Measurements from ENCODE around the gene PSMB7.
A peak's percentile ranks its signal among the peaks of the same experiment; 100 is the strongest.

Gene PSMB7

DNA sequence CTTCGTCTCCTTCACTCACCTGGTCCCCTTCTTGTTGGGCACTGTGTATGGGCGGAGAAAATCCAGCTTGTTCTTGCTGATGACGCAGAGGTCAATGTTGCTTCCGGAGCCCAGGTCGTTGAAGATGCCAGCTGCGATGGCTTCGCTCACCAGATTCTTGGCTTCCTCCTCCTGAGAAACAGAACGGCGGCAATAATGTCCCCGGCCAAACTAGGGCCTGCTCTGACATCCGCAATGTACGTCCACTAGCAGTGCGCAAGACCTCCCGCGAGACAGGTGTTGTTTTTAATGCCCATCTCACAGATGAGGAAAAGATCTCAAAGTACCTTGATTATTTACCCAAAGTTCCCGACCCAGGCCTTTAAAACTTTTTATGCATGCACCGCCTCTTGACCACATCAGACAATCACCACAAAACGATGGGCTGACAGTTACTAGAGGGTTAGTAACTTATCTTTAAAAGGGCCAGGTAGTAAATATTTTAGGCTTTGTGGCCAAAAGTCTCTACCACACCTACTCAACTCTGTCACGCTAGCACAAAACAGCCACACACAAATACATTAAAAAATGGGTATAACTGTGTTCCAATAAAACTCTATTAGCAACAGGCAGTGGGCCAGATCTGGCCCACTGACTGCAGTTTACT lies 58.4 kb downstream of the PSMB7 start:
- no peak for DNase-seq (ENCODE audit: low read depth)

DNA sequence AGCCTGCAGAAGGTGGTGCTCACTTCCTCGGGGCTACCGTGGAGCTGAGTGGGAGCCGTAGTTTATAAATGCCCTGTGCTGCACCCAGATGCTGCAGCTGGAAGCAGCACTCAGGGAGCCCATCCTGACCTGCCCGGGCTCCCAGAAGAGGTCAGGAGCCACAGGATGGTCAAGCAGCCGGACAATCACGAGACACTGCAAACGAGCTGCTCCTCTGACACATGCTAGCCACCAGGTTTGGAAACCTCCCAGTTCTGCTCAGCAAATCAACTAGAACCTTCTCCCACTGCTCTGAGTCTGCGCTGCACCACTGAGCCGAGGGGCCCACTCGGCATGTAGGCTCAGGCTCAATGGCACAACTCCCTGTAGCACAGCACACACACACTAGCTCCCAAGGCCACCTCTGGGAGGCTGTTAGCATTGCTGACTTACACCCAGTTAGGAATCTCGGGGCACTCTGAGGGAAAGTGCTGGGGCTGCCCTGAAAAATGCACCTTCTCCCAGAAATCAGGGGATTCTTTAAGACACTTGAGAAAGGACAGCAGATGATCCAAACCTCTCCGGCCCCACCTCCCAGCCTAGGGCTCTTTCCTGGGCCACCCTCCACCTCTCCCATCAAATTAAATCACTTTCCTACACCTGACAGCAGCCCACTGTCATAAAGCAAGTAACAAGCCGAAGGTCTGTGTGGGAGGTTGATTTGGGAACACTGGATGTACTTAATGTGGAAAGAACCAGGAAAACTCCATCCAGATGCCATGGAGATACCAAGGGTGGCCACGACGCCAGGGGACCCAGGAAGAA lies 59.1 kb downstream of the PSMB7 start:
- no peak for DNase-seq (ENCODE audit: low read depth)

DNA sequence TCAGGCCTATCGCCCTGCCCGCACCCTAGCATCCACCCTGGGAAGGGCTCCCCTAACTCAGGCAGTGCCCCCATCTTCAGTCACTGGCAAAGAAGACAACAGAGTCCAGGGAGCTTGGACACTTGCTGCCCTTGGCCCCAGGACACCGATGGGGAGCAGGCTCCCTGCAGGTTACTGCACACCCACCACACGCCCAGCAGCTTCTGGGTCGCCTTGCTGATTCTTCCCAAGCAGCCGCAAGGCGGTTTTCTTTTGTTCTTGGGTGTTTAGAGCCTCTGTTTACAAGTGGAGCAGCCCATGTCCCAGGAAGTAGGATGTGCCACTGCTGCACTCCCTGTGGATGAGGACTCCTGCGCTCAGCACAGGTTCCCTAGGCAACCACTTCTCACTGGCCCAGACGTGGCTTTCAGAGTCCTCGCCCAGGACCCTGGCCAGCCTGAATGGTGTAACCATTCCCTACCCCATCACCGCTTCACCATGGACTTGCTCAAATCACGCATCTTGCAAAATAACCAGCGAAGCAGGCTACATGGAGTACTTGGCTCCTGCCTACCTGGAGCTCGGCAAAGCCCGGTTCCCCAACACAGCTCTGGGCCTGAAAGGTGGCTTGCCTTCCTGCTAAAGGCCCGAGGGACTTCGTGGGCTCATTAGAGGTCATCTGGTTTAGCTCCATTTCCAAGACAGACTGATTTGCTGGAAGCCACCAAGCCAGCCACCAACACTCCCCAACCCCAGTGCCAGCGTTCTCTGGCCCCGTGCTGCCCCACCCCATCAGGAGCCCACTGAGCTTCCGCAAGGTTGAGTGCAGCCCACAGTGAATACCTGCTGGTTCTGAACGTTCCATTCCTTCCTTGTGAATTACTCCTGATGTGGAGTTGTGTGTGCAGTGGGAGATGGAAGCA lies 60.0 kb downstream of the PSMB7 start:
- DNase-seq (ENCODE audit: low read depth): no peak

GRCh38 chr9:124354346-124355038 lies 60.8 kb downstream of the PSMB7 start:
- DNase-seq (ENCODE audit: low read depth): no peak

DNA sequence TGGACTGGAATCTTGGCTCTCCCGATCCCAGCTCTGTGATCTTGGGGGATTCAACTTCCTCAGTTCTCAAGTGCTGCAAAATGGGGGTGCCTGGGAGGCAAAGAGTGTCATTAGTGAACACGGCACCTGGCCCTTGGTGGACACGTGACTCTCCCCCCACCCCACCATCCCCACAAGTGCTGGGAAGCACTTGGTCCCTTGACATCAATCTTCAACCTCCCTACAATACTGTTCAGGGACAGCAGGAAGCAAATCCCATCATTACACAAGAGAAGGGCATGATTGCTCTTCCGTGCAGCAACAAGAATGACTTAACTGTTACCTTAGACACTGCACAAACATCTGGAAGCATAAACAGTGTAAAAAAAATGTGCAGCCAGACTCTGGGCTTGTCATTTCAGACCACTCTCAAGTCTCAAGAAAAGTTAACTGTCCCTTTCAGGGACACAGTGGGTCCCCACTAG lies 61.4 kb downstream of the PSMB7 start:
- DNase-seq (ENCODE audit: low read depth): peak; percentile 73

DNA sequence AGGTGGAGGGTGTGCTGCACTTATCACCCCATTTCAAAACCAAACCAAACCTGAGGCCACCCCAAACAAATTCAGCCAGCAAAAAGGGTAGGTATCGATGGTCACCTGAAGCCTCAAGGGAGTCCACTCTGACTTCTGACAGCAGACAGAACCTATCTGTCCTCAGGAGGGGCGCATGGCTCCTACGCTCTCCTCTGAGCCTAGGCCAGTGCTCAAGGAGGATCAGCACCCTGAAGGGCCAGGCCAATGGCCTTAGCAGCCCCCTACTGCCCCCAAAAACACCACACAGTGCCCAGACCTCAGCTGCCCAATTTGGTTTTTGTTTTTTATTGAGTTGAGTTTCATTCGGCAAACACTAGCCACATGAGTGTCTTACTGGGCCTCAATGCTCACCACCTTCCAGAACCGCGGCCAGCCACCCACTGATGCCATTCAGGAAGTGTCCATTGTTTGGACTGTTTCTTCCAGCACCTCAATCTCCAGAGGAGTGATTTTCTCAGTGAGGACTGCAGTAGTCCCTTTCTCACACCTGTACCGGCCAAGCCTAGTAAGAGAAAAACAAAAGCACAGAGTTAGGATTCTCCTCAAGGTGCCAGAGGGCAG lies 62.0 kb downstream of the PSMB7 start:
- DNase-seq (ENCODE audit: low read depth): no peak

DNA sequence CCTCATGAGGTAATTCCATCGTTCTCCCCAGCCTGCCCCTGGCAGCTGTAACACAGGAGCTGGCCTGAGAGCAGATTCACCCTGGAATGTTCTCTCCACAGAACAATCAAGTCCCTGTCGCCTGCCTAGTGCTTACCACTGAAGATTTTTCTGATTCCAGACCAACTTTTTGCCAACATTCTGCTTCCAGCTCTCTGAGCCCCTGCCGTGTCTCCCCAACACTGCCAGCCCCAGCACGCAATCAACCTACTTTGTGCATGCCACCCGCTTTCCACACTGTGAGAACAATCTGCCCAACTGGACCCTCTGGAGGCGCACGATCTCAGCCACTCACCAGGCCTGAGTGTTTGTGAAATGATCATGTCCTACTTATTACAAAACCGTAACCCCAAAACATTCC lies 62.6 kb downstream of the PSMB7 start:
- peak; percentile 18 for DNase-seq (ENCODE audit: low read depth)

DNA sequence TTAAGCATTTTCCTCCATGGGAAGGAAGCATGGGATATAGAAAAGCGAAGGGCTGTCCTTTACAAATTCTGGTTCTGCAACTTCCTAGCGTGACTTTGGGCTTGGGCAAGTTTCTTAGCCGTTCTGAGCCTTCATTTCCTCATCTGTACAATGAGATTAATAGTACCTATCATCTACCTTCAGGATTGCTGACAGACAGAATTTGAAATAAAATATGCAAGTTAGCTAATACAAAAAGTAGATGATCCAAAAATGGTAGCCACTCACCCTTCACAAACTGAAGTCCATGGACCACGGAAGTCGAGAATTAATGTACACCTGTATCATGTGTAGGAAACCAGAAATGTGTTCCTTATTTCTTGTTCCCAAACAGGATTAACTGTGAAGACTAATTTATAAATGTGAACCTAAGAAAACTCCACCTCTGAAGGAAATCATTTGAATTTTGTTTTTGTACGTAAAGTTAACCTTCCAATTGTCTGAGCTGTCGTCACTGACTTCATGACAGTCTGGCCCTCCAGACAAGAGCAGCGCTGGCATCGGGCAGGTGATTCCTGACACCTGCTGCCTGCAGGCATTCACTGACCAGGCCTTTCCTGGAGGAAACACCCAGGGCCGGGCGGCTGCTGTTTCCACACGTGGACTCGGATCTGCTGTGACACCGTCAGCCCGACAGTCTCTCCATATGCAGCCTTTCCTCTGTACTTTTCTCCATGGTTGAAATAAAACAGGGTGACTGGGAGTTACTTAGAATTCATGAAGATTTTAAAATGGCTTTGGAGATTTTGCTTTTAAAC lies 63.4 kb downstream of the PSMB7 start:
- no peak for DNase-seq (ENCODE audit: low read depth)

GRCh38 chr9:124350494-124351263 lies 64.6 kb downstream of the PSMB7 start:
- no peak for DNase-seq (ENCODE audit: low read depth)

GRCh38 chr9:124349675-124350493 lies 65.4 kb downstream of the PSMB7 start:
- no peak for DNase-seq (ENCODE audit: low read depth)

- no peak for DNase-seq (ENCODE audit: low read depth)
Observed at GRCh38 chr9:124349267-124349666, 66.0 kb downstream of the PSMB7 start.

DNA sequence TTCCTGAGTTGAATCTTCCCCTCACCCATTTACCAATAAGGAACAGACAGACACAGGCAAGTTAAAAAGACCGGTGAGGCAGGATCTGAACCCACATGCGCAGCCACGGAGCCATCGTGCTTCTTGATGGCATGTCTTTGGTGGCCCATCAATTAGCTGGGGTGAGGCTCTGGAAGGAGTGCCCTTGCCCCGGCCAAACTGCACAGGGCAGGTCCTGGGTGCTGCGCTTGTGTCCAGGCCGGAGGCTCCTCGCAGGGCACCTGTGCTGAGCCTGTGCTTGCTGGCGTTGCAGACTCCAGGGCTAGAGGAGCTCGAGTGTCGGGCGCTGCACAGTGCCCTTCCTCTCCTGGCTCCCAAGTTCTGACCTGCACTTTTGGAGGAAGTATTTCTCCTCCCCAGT lies 66.4 kb downstream of the PSMB7 start:
- DNase-seq (ENCODE audit: low read depth): no peak

GRCh38 chr9:124348363-124348762 lies 66.9 kb downstream of the PSMB7 start:
- DNase-seq (ENCODE audit: low read depth): no peak

- no peak for DNase-seq (ENCODE audit: low read depth)
Observed at GRCh38 chr9:124347968-124348358, 67.3 kb downstream of the PSMB7 start.

GRCh38 chr9:124347206-124347967 lies 67.9 kb downstream of the PSMB7 start:
- no peak for DNase-seq (ENCODE audit: low read depth)

DNA sequence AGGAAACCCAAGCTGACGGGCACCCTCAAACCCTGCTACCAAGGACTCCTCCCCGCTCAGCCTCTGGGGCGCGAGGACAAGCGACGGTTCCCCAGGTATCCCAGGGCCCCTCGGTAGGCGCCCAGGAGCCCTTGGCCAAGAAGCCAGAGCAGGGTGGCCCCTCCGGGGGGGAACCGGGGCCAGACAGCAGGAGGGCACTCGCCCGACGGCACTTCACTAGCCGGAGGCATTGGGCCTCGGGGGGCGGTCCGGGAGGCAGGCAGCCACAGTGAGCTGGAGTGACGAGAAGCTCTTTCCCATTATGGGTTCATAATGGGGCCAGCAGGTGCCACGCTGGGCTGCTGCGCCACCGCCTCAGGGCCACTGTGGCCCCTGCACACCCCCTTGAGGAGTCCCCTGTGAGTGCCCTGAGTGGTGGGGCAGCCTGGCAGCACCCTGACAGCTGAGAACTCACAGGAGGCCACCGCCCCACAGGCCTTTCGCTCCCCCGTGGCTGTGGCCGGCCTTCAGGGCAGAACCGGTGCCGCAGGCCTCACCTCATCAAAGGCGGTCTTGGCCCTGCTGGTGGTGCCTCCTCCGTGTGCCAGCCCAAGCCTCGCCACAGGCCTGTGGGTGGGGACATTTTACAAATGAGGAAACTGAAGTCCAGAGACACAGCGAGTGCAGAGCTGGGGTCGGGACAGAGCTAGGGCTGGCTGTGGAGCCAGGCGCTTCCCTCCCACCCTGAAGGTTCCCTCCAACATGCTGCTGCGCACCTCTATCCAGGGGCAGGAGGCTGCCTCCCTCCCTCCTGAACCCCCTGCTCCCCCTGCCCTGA lies 68.7 kb downstream of the PSMB7 start:
- DNase-seq (ENCODE audit: low read depth): no peak

GRCh38 chr9:124345751-124346281 lies 69.4 kb downstream of the PSMB7 start:
- DNase-seq (ENCODE audit: low read depth): no peak
